BE2C (cell line): Measurements from ENCODE around the gene DSCAM.
"Not testable (repeated sequence)": the region's sequence is repeated elsewhere in the genome, so short reads cannot be mapped to it uniquely, and the experiment has no call there.

Experiments used
- DNase-seq: peaks from one replicate; pipeline ENCODE4 v3.0.0-alpha.2; 2020
- H3K27me3 ChIP-seq: fragments of 250-450 bp; sonication (Bioruptor Pico); 2 replicates; pipeline ENCODE4 v1.5.1; 2020; ENCODE audit warnings: mild to moderate bottlenecking
- H3K36me3 ChIP-seq: fragments of 250-450 bp; sonication (Bioruptor Pico); 2 replicates; pipeline ENCODE4 v1.5.1; 2020; ENCODE audit warnings: mild to moderate bottlenecking
- H3K4me1 ChIP-seq: fragments of 250-450 bp; sonication (Bioruptor Pico); 2 replicates; pipeline ENCODE4 v1.5.1; 2020
- H3K4me3 ChIP-seq: 2 replicates; pipeline ENCODE4 v1.5.1; 2011; ENCODE audit warnings: low read depth, low read length
- H3K9me3 ChIP-seq: fragments of 250-450 bp; sonication (Bioruptor Pico); 2 replicates; pipeline ENCODE4 v1.5.1; 2020
- TF ChIP-seq, protein P1 (sequence below): IDR thresholded peaks from 2 replicates; pipeline ENCODE4 v1.5.1; 2012; ENCODE audit warnings: mild to moderate bottlenecking, low read depth, low read length

DSCAM gene

GRCh38 chr21:40276001-40276400 lies 571.0 kb downstream of the DSCAM start:
- no peaks in the 10 kb centered on the region for H3K36me3 ChIP-seq
- TF ChIP-seq, protein P1, sequence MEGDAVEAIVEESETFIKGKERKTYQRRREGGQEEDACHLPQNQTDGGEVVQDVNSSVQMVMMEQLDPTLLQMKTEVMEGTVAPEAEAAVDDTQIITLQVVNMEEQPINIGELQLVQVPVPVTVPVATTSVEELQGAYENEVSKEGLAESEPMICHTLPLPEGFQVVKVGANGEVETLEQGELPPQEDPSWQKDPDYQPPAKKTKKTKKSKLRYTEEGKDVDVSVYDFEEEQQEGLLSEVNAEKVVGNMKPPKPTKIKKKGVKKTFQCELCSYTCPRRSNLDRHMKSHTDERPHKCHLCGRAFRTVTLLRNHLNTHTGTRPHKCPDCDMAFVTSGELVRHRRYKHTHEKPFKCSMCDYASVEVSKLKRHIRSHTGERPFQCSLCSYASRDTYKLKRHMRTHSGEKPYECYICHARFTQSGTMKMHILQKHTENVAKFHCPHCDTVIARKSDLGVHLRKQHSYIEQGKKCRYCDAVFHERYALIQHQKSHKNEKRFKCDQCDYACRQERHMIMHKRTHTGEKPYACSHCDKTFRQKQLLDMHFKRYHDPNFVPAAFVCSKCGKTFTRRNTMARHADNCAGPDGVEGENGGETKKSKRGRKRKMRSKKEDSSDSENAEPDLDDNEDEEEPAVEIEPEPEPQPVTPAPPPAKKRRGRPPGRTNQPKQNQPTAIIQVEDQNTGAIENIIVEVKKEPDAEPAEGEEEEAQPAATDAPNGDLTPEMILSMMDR: no peak
- no peaks in the 10 kb centered on the region for H3K9me3 ChIP-seq
- no peak for DNase-seq
- no peak overlapping the region for H3K4me3 ChIP-seq
- H3K27me3 ChIP-seq: no peaks in the 10 kb centered on the region
- H3K4me1 ChIP-seq: no peaks in the 10 kb centered on the region

DNA sequence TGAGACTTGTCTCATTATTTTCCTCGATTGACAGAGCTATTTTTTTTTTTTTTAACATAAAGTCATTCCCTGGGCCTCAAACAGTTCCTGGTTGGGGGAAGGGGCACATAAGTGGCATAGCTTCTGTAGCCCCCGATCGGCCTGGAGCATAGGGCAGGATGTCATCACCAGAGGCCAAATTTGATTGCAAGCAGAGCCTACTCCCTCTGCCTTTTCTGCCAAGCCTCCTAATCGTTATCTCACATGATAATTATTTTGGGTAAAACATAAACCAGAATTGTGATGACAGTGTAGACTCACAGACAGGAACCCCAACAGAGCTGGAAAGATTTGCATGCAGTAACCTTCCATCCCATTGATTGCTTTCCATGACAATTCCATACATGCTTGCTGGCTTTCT lies 574.9 kb downstream of the DSCAM start:
- Histone ChIP-seq H3K9me3 (no peaks in the 10 kb centered on the region), H3K36me3 (no peaks in the 10 kb centered on the region), H3K27me3 (no peaks in the 10 kb centered on the region), H3K4me1 (no peaks in the 10 kb centered on the region), H3K4me3 (no peak overlapping the region)
- no peak for DNase-seq
- TF ChIP-seq, protein P1: no peak

GRCh38 chr21:40271164-40271563 lies 575.8 kb downstream of the DSCAM start:
- H3K4me1 ChIP-seq: no peaks in the 10 kb centered on the region
- no peaks in the 10 kb centered on the region for H3K9me3 ChIP-seq
- H3K4me3 ChIP-seq: no peak overlapping the region
- no peak for DNase-seq
- no peaks in the 10 kb centered on the region for H3K27me3 ChIP-seq
- TF ChIP-seq, protein P1: no peak
- H3K36me3 ChIP-seq: no peaks in the 10 kb centered on the region

GRCh38 chr21:40270047-40270446 lies 576.9 kb downstream of the DSCAM start:
- Histone ChIP-seq H3K36me3 (no peaks in the 10 kb centered on the region), H3K4me3 (no peak overlapping the region), H3K9me3 (no peaks in the 10 kb centered on the region), H3K27me3 (no peaks in the 10 kb centered on the region), H3K4me1 (no peaks in the 10 kb centered on the region)
- TF ChIP-seq, protein P1: no peak
- DNase-seq: no peak

DNA sequence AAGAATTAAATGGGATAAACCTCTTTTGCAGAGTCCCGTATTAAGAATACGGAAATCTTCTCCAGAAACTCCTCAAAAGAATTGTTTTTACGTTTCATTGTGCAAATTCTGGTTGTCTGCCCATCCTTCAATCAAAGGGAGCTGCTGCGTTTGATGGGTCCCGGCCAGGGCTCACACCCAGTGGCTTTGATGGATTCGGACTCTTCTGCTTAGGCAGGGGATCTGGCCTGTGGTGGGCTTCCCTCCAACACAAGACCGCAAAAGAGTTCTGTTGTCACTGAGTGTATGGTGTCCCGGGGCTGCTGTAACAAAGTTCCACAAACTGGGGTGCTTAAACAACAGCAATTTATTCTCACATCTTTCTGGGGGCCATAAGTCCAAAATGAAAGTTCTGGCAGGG lies 577.7 kb downstream of the DSCAM start:
- H3K9me3 ChIP-seq: no peaks in the 10 kb centered on the region
- no peaks in the 10 kb centered on the region for H3K4me1 ChIP-seq
- H3K4me3 ChIP-seq: no peak overlapping the region
- H3K27me3 ChIP-seq: no peaks in the 10 kb centered on the region
- H3K36me3 ChIP-seq: no peaks in the 10 kb centered on the region
- TF ChIP-seq, protein P1: no peak
- no peak for DNase-seq

- H3K36me3 ChIP-seq, H3K4me3 ChIP-seq, DNase-seq, H3K4me1 ChIP-seq, H3K27me3 ChIP-seq, H3K9me3 ChIP-seq: not testable (repeated sequence)
These were observed 588.5 kb downstream of the DSCAM start for GRCh38 chr21:40258456-40258855.

GRCh38 chr21:40257342-40257741 lies 589.6 kb downstream of the DSCAM start:
- DNase-seq: no peak
- no peak overlapping the region for H3K4me3 ChIP-seq
- TF ChIP-seq, protein P1: no peak
- H3K27me3 ChIP-seq: no peaks in the 10 kb centered on the region
- no peaks in the 10 kb centered on the region for H3K4me1 ChIP-seq
- H3K9me3 ChIP-seq: no peaks in the 10 kb centered on the region; the same call in 1 of the 2 replicates
- no peaks in the 10 kb centered on the region for H3K36me3 ChIP-seq
